ENCODE measurements around the gene GCGR.

The GCGR gene

DNA sequence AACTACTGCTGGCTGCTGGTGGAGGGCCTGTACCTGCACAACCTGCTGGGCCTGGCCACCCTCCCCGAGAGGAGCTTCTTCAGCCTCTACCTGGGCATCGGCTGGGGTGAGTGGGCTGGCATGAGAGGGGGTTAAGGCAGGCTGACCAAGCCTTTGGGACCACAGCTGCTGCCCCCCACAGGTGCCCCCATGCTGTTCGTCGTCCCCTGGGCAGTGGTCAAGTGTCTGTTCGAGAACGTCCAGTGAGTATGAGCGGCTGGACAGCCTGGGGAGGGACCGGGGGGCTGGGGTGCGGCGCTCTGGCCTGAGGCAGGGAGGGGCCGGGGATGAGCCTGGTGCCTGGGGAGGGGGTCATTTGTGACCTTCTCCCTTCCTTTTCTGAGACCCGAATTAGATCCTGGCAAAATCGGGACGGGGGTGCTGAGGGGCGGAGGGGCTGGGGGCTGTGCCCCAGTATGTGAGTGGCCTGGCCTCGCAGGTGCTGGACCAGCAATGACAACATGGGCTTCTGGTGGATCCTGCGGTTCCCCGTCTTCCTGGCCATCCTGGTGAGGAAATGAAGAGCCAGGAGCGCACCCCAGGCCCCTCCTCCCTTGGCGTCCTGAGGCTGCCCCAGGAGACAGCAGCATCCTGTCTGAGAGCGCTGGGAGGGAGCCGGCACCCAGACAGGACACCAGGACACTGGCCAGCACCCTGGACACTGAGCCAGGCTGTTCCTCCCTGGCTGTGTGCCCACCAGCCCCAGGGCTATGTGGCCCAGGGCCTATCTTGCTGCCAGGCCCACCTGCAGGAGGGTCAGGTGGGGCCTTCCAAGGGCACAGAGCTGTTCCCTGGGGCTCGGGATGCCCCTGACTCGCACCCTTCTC, 8.0 kb downstream of the GCGR start:
- DNase-seq (ENCODE audit: low read depth in 2 of 2): no peak

DNA sequence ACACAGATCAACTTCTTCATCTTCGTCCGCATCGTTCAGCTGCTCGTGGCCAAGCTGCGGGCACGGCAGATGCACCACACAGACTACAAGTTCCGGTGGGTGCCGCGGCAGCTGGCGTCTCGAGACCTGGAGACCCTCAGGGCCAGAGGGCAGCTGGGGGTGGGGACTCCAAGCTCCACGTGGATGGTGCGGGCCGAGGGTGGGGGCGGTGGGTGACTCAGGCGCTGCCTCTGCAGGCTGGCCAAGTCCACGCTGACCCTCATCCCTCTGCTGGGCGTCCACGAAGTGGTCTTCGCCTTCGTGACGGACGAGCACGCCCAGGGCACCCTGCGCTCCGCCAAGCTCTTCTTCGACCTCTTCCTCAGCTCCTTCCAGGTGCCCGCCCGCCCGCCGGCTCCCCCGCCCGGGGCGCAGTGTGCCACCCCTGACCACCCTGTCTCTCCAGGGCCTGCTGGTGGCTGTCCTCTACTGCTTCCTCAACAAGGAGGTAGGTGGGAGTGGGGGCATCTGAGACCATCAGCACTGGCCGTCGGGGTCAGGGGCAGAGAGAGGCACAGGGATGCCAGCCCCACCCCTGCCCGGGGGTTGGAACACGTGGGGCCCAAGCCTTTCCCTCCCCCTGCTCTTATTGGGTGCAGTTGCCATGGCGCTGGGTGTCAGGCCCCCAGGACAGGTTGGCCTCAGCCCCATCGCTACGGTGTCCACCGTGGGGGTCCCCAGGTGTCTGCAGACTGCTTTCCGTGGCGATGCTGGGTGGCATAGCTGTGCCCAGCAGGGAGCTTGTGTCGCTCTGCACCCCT, 8.8 kb downstream of the GCGR start:
- no peak for DNase-seq (ENCODE audit: low read depth in 2 of 2)

DNA sequence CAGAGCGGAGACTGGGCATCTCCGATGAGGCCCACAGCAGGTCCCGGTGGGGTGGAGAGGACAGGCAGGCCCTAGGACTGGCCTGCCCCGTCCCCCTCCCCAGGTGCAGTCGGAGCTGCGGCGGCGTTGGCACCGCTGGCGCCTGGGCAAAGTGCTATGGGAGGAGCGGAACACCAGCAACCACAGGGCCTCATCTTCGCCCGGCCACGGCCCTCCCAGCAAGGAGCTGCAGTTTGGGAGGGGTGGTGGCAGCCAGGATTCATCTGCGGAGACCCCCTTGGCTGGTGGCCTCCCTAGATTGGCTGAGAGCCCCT, 9.4 kb downstream of the GCGR start:
- no peak for DNase-seq (ENCODE audit: low read depth in 2 of 2)

DNA sequence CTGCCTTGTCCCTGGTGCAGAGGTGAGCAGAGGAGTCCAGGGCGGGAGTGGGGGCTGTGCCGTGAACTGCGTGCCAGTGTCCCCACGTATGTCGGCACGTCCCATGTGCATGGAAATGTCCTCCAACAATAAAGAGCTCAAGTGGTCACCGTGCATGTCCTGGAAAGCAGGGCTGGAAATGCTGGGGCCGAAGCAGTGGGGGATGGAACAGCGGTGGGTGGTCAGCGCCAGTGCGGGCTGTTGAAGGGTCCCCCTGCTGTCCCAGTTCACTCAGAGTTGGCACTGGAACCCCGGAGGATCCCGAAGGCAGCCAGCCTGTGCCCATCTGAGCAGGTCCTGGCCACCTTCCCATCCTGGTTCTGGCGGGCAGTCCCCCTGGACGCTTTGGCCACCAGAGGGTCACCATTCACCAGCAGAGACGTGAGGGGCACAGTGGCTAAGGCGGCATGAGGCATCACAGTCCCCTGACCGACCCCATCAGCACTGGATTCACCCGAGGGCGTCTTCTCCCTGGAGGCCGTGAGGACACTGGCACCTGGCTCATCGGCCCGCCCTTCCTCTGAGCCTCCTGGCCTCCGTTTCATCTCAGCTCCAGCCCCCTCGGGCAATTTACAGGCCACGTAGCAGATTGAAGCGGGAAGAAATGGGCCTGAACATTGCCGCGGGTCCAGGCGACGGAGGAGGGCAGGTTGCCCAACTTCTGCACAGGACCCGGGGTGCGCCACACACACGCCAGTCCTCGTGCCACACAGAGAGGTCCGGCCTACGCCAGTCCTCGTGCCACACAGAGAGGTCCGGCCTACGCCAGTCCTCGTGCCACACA, 10.1 kb downstream of the GCGR start:
- DNase-seq (ENCODE audit: low read depth in 2 of 2): no peak

DNA sequence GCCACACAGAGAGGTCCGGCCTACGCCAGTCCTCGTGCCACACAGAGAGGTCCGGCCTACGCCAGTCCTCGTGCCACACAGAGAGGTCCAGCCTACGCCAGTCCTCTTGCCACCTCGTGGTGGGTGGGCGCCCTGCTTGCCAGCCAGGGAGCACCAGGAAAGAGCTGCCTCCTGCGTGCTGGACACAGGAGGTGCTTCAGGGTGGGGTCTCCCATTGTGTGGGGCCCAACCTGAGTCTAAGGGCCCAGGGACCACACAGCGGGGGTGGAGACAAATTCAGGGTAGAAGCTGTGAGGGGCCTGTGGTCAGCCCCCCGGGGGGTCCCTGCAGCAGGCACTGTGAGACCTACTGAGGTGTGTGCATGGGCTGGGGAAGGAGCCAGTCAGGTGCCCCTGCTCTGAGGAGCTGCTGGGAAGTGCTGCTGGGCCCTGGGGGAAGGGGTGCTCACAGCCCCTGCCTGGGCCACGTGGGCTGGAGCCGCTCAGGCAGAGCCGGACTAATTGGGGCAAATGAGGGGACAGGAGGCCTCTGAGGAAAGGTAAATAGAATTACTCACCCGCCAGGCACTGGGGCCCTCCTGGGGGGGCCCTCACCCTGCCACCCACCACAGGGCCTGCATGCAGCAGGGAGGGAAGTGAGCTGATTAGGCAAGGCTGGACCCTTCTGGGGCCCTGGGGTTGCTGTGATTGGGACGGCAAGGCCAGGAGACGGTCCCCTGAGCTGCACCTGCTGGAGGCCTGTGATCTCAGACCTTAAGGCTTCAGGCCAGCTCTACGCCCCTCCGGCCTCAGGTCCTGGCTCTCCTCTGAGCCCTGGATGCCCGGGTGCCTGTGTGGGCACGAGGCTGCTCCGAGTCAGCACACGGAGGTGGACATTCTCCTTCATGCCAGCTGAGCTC, 11.0 kb downstream of the GCGR start:
- DNase-seq (ENCODE audit: low read depth in 2 of 2): no peak

GRCh38 chr17:81815646-81815986, 11.7 kb downstream of the GCGR start:
- no peak for DNase-seq (ENCODE audit: low read depth in 2 of 2)

DNA sequence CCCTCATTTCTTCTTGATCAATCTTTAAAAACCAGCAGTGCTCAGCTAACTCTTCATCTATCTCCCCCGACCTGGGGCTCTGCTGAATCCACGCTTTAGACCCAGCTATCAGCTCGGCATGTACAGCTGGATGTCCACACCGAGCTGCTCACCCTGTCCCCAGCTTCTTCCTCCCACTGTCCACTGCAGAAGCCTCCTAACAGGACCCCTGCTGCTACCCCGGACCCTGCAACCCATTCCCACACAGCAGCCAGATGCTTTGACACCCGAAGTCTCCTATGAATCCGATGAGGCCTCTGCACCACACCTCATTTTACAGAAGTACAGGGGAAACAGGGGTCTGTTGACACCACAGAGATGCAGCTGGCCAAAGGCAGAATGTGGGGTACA, 13.8 kb downstream of the GCGR start:
- DNase-seq (ENCODE audit: low read depth in 2 of 2): no peak

- no peak for DNase-seq (ENCODE audit: low read depth in 2 of 2)
Observed at GRCh38 chr17:81819708-81820107, 15.8 kb downstream of the GCGR start.

DNA sequence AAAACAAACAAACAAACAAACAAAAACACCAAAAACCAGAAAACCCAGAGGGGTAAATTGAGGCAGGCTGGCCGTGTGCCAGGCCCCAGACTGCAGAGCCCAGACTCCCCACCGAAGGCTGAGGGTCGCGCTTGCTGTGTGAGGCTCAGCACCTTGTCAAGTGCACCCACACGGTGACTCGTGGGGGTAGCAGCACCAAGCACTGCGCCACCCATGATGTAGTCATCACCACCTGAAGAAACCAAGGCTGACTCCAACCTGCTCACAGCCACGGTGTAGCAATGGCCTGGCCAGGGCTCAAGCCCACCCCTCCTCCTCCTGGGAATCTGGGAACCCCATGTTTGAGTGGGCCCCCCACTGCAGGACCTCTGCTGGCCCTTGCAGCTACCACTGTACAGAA, 17.2 kb downstream of the GCGR start:
- DNase-seq (ENCODE audit: low read depth in 2 of 2): no peak

DNA sequence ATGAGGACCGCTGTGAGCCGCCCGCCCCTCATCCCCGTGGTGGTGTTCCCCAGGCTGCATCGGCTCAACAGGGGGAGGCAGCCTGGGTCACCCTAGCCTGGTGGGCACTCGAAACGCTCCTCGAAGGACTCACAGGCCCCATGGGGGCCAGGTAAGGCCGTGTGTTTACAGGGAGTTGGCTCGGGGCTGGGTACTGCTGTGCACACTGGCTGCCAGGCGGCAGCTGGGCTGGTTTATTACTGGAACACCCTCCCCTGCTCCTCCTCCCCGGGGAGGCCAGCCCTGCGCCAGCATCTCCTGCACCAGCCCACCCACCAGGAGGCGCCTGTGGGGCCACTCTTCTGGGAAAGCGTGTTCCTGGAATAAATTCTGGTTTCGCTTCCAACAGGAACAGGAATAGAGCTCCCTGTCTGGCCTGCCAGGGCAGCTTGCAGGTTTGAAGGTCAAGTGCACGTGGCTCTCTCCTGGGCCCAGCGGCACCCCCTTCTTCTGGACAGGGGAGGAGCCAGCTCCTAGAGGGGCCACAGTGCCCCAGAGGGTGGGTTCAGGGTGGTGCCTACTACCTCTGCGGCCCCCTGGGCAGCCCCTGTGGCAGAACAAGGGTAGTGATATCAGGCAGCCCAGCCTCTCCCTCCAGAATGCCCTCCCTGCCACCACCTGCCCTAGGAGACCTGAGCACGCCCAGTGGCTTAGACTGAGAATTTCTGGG, 17.8 kb downstream of the GCGR start:
- DNase-seq (ENCODE audit: low read depth in 2 of 2): no peak

GRCh38 chr17:81822312-81822637, 18.3 kb downstream of the GCGR start:
- DNase-seq (ENCODE audit: low read depth in 2 of 2): no peak

DNA sequence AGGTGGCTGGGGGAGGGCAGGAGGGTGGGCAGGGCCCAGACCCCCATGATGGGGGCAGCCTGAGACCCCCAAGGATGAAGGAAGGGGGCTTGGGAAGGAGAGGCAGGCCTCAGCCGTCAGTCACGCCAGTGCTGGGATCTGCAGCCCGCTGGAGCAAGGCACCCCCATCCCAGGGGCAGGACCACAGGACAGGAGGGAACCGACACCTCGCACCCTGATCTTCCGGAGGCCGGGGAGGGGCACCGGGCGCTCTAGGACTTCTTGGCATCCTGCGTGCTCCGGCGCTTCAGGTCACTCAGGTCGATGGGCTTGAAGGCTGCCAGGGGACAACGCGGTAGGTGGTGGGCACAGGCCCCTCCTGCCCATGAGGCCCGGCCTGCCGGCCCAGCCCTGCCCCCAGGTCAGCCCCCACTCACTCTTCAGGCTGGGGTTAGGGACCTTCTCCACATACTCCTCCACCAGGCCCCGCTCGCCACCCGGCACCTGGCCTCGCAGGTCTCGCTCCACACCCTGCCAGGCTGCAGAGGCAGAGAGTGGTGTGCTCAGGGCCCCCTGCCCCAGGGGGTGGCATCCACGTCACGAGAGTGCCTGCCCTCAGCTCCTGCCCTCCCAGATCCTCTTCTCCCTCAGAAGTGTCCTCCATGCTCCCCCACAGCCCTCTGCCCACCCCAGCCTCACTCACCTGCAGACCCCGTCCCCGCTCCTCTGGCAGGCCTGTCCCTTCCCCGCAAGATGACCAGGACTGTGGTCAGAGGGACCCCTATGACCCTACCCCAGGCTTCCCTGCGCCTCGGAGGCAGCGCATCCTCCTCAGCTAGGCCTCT, 19.3 kb downstream of the GCGR start:
- no peak for DNase-seq (ENCODE audit: low read depth in 2 of 2)

DNA sequence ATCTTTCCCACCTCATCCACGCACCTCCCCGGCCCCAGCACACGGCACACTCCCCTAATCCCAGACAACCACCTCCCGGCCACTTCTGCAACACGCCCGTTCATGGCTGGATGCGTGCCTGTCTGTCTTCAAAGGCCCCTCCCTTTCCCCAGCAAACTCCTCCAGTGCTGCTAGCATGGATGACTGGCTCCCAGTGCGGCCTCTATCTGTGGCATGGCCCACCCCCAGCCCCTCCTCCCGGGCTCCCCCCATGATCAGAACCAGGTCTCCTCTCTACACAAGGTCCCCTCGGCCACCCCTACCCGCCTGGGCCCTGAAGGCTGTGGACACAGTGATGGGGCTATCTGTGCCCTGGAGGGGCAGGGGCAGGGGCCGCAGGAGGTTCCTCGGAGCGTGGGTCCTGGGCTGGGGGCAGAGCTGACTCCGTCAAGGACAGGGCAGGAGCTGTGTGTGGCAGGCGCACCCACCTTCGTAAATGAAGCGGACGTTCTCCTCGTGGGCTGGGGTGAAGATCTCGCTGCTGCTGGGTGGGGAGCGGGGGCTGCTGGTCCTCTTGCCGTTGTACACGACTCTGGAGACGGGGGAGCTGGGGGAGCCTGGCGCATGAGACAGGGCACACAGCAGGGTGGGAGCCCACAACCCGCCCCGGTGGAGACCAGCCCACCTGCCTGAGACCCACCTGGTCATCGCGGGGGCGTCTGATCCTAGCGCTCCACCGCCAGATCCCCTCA, 20.0 kb downstream of the GCGR start:
- no peak for DNase-seq (ENCODE audit: low read depth in 2 of 2)

- DNase-seq (ENCODE audit: low read depth in 2 of 2): no peak
Observed at GRCh38 chr17:81824595-81824994, 20.6 kb downstream of the GCGR start.

- no peak for DNase-seq (ENCODE audit: low read depth in 2 of 2)
Observed at GRCh38 chr17:81825841-81826466, 22.0 kb downstream of the GCGR start.

DNA sequence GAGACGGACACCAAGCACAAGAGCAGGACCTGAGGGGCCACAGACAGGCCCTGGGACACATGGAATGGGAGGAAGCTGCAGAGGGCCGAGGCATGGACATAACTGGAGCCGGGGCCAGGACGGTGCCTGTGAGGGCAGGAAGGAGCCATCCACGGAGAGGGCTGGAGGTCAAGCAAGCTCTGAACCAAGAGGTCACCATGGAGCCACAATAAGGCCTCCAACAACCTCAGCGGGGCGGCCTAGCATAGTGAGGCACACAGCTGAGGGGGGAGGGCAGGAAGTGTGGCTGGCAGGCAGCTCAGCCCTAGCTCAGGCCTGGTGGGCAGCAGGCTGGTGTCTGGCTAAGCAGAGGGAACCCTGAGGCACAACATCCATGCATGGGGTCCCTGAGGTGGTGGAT, 24.7 kb downstream of the GCGR start:
- no peak for DNase-seq (ENCODE audit: low read depth in 2 of 2)

DNA sequence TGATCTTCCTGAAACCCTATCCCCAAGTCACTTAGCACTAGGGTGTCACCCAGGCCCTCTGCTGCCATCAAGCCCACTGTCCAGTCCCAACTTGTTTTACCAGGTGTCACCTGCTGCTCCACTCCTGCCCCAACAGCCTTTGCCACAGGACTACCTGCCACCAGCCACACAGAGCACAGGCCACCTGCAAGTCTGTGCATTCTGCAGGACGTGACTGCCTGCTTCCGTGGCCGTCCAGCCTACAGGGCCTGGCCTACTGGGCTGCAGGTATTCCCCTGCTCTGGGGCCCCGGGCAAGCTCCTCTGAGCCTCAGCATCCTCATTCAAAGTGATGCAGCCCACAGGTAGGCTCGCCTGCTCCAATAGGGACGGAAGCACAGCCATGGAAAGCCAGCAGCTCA, 25.9 kb downstream of the GCGR start:
- DNase-seq (ENCODE audit: low read depth in 2 of 2): no peak

DNA sequence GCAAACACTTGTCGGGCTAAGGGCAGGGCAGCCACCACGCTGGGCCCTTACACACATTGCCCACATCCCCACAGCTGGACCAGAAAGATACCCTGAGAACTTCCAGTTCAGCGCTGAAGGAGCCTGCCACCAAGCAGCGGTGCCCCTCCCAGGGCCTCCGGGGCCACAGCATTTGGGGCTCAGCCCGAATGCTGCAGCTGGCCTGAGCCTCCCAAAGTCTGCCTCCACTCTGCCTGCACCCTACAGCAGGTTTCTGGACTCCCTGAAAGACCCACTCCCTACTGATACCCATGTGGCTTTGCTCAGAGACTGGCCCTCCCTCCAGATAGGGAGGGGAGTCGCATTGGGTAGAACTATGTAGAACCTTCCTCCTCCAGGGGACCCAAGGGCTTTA, 27.6 kb downstream of the GCGR start:
- no peak for DNase-seq (ENCODE audit: low read depth in 2 of 2)

All from stimulated activated CD4-positive, alpha-beta T cell treated with anti-CD3 and anti-CD28 coated beads, Interleukin-12 subunit alpha, Interleukin-12 subunit beta, amount 100 ng/mL, for 24 hours (primary cell).